VCaP (cell line): ENCODE data around the gene KIAA1328.

ENCODE experiments used
- H3K27ac ChIP-seq: fragments of 450-650 bp; 2 replicates; pipeline ENCODE4 v1.5.1; 2017
- TF ChIP-seq, protein P1 (sequence below): fragments of 450-650 bp; conservative IDR thresholded peaks from 2 replicates; pipeline ENCODE4 v1.5.1; 2017; ENCODE audit warnings: mild to moderate bottlenecking, moderate library complexity

KIAA1328 gene

GRCh38 chr18:37247497-37248161 is 418.7 kb downstream of the KIAA1328 start:
- H3K27ac ChIP-seq = no peak overlapping the region
- TF ChIP-seq, protein P1, sequence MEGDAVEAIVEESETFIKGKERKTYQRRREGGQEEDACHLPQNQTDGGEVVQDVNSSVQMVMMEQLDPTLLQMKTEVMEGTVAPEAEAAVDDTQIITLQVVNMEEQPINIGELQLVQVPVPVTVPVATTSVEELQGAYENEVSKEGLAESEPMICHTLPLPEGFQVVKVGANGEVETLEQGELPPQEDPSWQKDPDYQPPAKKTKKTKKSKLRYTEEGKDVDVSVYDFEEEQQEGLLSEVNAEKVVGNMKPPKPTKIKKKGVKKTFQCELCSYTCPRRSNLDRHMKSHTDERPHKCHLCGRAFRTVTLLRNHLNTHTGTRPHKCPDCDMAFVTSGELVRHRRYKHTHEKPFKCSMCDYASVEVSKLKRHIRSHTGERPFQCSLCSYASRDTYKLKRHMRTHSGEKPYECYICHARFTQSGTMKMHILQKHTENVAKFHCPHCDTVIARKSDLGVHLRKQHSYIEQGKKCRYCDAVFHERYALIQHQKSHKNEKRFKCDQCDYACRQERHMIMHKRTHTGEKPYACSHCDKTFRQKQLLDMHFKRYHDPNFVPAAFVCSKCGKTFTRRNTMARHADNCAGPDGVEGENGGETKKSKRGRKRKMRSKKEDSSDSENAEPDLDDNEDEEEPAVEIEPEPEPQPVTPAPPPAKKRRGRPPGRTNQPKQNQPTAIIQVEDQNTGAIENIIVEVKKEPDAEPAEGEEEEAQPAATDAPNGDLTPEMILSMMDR = no peak

- TF ChIP-seq, protein P1 = no peak
- H3K27ac ChIP-seq = no peak overlapping the region
These were observed 419.4 kb downstream of the KIAA1328 start for GRCh38 chr18:37248281-37248680.

DNA sequence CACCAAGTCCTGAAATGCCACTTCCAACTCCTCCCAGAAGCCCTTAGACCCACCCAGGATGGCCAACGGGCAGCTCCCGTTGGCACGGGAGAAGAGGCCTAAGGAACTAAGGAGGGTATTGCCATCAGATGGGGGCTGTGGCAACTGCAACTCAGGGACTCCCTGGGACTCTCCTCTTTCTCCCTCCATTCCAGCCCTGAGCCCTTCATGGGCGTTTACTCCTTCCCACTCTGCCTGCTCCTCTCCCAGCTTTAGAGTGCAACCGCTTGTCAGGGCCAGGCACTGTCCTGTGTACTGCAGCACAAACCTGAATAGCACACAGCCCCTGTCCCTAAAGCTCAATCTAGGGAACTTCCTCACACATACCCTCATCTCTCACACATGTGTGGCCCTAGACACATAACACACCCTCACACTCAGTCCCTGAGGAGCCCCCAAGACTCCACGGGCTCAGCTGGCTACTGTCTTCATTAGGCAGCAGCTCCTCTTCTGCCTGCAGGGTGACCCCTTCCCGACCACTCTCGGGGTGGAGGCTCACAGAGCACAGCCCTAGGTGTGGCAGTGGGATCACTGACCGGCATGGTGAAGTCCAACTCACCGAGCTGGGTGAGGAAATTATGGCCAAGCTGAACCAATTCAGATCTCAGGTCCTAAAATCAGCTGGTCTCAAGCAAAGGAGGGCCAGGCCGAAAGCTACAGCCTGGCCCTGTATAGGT is 420.4 kb downstream of the KIAA1328 start:
- TF ChIP-seq, protein P1 = no peak
- no peak overlapping the region for H3K27ac ChIP-seq

GRCh38 chr18:37249895-37250618 is 421.1 kb downstream of the KIAA1328 start:
- TF ChIP-seq, protein P1 = no peak
- no peak overlapping the region for H3K27ac ChIP-seq

- peak overlapping the region; percentile 50 for H3K27ac ChIP-seq
- TF ChIP-seq, protein P1 = no peak
These were observed 422.8 kb downstream of the KIAA1328 start for GRCh38 chr18:37251679-37252078.

DNA sequence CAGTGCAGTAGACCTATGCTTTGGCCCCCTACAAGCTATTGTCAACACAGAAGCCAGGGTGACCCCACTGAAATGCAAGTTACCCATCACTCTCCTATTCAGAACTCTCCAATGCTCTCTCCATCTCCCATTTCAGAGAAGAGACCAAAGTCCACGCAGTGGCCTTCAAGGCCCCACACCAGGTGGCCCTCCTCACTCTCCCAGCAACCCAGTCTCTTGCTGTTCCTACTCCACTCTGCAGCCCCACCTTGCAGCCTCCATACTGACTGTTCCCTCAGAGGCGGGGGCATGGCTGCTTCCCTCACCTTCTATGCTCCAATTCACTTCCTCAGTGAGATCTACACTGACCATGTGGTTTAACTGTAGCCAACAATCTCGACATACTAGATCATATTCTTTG is 423.4 kb downstream of the KIAA1328 start:
- peak overlapping the region; percentile 50 for H3K27ac ChIP-seq
- TF ChIP-seq, protein P1 = no peak

- H3K27ac ChIP-seq = peak overlapping the region; percentile 50; the same call in 1 of the 2 replicates
These were observed 424.0 kb downstream of the KIAA1328 start for GRCh38 chr18:37252854-37253393.

More at GRCh38 chr18:37252854-37253393, 424.0 kb downstream of the KIAA1328 start:
- TF ChIP-seq, protein P1 = no peak
